GM19193 (cell line): ENCODE data around the gene MPC1.

Experiments
- POLR2A ChIP-seq: IDR thresholded peaks from 4 replicates; pipeline ENCODE4 v1.6.1; 2011; ENCODE audit not compliant: insufficient read depth, insufficient read length; ENCODE audit errors: extremely low read depth

MPC1 gene

GRCh38 chr6:166393535-166393823, 10.7 kb upstream of the MPC1 start:
- no peak for TF ChIP-seq POLR2A

GRCh38 chr6:166389119-166389518, 6.4 kb upstream of the MPC1 start:
- TF ChIP-seq POLR2A: no peak

GRCh38 chr6:166388290-166389004, 5.7 kb upstream of the MPC1 start:
- no peak for TF ChIP-seq POLR2A

- no peak for TF ChIP-seq POLR2A
Measured at GRCh38 chr6:166387642-166388289, 5.0 kb upstream of the MPC1 start.

- no peak for TF ChIP-seq POLR2A
Measured at GRCh38 chr6:166386111-166386510, 3.4 kb upstream of the MPC1 start.

GRCh38 chr6:166382500-166382932, 224 bp downstream of the MPC1 start:
- peak; percentile 85 for TF ChIP-seq POLR2A

- no peak for TF ChIP-seq POLR2A
Measured at GRCh38 chr6:166381733-166382499, 824 bp downstream of the MPC1 start.

GRCh38 chr6:166381381-166381732, 1.4 kb downstream of the MPC1 start:
- no peak for TF ChIP-seq POLR2A

- TF ChIP-seq POLR2A: no peak
Measured at GRCh38 chr6:166379800-166380199, 2.9 kb downstream of the MPC1 start.

- no peak for TF ChIP-seq POLR2A
Measured at GRCh38 chr6:166379103-166379586, 3.6 kb downstream of the MPC1 start.

GRCh38 chr6:166377721-166378120, 5.0 kb downstream of the MPC1 start:
- TF ChIP-seq POLR2A: no peak

GRCh38 chr6:166375013-166375412, 7.7 kb downstream of the MPC1 start:
- TF ChIP-seq POLR2A: no peak

- no peak for TF ChIP-seq POLR2A
Measured at GRCh38 chr6:166370489-166370888, 12.3 kb downstream of the MPC1 start.

- no peak for TF ChIP-seq POLR2A
Measured at GRCh38 chr6:166369782-166370181, 13.0 kb downstream of the MPC1 start.

GRCh38 chr6:166366921-166367320, 15.8 kb downstream of the MPC1 start:
- TF ChIP-seq POLR2A: no peak

- no peak for TF ChIP-seq POLR2A
Measured at GRCh38 chr6:166365806-166366205, 16.9 kb downstream of the MPC1 start.

GRCh38 chr6:166365221-166365620, 17.5 kb downstream of the MPC1 start:
- no peak for TF ChIP-seq POLR2A

GRCh38 chr6:166364456-166364855, 18.3 kb downstream of the MPC1 start:
- TF ChIP-seq POLR2A: no peak
